Transverse colon (tissue), 4 donors: ENCODE results near the gene MDFI. TPM values are rescaled to one million over a fixed set of nuclear protein-coding genes. Genes with fewer than 3 reads are reported as not detected.
A peak's percentile ranks its signal among the peaks of the same experiment; 100 is the strongest.

ENCODE experiments used
- DNase-seq: peaks from one replicate; pipeline ENCODE4 v3.0.0-alpha.2; 2019
- H3K27ac ChIP-seq, 4 donors: fragments of 200-600 bp; sonication (generic); 2 replicates each; pipeline ENCODE4 v1.5.1; 2016 to 2018; ENCODE audit warnings: inconsistent platforms in 4 of 4
- H3K27me3 ChIP-seq: fragments of 200-600 bp; sonication (generic); 2 replicates; pipeline ENCODE4 v1.5.1; 2017; ENCODE audit warnings: inconsistent platforms
- H3K36me3 ChIP-seq, 4 donors: fragments of 200-600 bp; sonication (generic); 2 replicates each; pipeline ENCODE4 v1.5.1; 2017 to 2019; ENCODE audit warnings: inconsistent platforms in 4 of 4
- H3K4me1 ChIP-seq, 4 donors: fragments of 200-600 bp; sonication (generic); 2 replicates each; pipeline ENCODE4 v1.5.1; 2017 to 2020; ENCODE audit warnings: inconsistent platforms in 4 of 4
- H3K4me3 ChIP-seq, 4 donors: fragments of 200-600 bp; sonication (generic); 1 replicate in 1 of 4; 2 replicates in 3 of 4; pipeline versions ENCODE4 v1.5.1 to v1.6.1; 2017 to 2019; ENCODE audit warnings: inconsistent platforms in 4 of 4
- H3K9me3 ChIP-seq, 2 donors: fragments of 200-600 bp; sonication (generic); 2 replicates each; pipeline ENCODE4 v1.5.1; 2017 to 2019; ENCODE audit warnings: inconsistent platforms in 2 of 2
- EP300 ChIP-seq: sonication (generic); formaldehyde crosslinking; IDR thresholded peaks from one replicate; pipeline ENCODE4 v1.6.1; 2017; ENCODE audit warnings: antibody characterized with exemption, low read depth
- POLR2A ChIP-seq: fragments of 450-650 bp; IDR thresholded peaks from one replicate; pipeline ENCODE4 v1.6.1; 2016; ENCODE audit warnings: antibody characterized with exemption, mild to moderate bottlenecking, moderate library complexity
- POLR2AphosphoS5 ChIP-seq, 3 donors: sonication (generic); formaldehyde crosslinking; IDR thresholded peaks; one replicate each; pipeline ENCODE4 v1.6.1; 2016; ENCODE audit warnings: antibody characterized with exemption in 3 of 3
- WGBS, 2 donors: methylation state at CpG; one replicate each; pipeline ENCODE4 v1.1.5; 2018; ENCODE audit warnings: low coverage in 1 of 2; 5-methylcytosine and 5-hydroxymethylcytosine counted together
- in situ Hi-C, 4 donors: fragments of 200-750 bp; cut with MboI; loops; one replicate each; pipeline versions ENCODE4 v1.15.0 to v1.15.1; 2017; ENCODE audit warnings: low sequenced_read_pairs in 3 of 4, low pct_ligation_motif_present in 1 of 4, low pct_unique_long_range_greater_than_20kb in 1 of 4
- intact Hi-C: fragments of 100-400 bp; cut with DNase I; formaldehyde crosslinking; loops from one replicate; pipeline ENCODE4 v1.15.1; 2023; ENCODE audit warnings: low total_unique reads
- total RNA-seq, 4 donors: library from RNA; depleted of rRNA; stranded (reverse); fragments of >200 nt; gene quantifications; one replicate each; pipeline ENCODE4 v1.1.0, GENCODE V29; 2016
- TF ChIP-seq, protein P1 (sequence below), 5 experiments: fragments of 200-600 bp in 3 of 5; fragments of 450-650 bp in 2 of 5; sonication (generic) in 3 of 5; IDR thresholded peaks; 1 replicate in 2 of 5; 2 replicates in 3 of 5; pipeline ENCODE4 v1.5.1; 2016 to 2017; ENCODE audit warnings: antibody characterized with exemption in 5 of 5, inconsistent platforms in 3 of 5, mild to moderate bottlenecking in 2 of 5, moderate library complexity in 1 of 5

MDFI gene
- total RNA-seq, 4 donors from 2014 or later: 2.1 to 2.2 TPM; not detected in 2

DNA sequence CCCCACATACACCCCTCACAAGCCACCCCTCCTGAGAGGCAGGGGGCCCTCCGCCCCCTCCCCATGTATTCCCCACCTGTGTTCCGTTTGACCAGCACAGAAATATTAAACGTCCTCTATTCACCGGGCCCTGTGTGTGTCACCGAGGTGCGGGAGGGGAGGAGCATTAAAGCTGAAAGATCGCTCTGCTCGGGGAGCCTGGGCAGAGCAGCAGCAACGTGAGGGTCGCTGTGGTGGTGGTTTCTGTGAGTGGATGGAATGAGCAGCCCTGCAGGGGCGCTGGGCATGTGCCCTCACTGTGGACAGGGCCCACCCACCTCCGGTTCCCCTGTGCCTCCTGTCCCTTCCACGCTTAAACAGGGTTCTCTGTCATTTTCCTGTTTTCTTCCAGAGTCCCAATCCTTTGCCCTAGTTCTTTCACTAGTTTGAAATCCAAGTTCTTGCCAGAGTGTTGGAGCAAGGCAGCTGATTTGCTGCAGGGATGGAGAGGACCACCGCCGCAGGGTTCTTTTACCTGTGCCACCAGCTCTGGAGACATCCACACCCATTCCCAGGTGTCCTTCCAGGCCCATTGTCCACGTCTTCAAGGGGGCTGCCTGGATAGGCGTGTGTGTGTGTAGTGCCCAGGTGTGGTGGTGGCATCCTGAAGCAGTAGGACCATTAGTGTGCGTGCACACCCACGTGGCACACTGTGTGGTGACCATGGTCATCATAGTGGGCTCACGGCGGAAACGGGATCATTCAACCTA, 37.6 kb upstream of the MDFI start:
- Histone ChIP-seq H3K36me3 (peaks cover 0 to 5% (median 0%) of the 10 kb centered on the region in 4 donors), H3K27me3 (no peaks in the 10 kb centered on the region), H3K4me3 (no peak overlapping the region), H3K4me1 (peaks cover 16 to 20% (median 18%) of the 10 kb centered on the region in 4 donors), H3K27ac (no peak overlapping the region), H3K9me3 (no peaks in the 10 kb centered on the region)
- in situ Hi-C loops: loop anchor here in 2 of 4 donors (5.0 to 10.0 kb wide), 2 partner anchors 84 to 87 kb away; no protein-coding TSS in a partner anchor
- intact Hi-C loops: loop anchor here (5.0 kb wide), 1 partner anchor 233 kb away; no protein-coding TSS in a partner anchor
- 85% methylated on average over 22 of the region's 22 CpGs; no CpG with 5 or more reads in 1 of the 2 donors for WGBS, 2 donors
- TF ChIP-seq POLR2A: no peak
- no peak for TF ChIP-seq EP300
- no peak for TF ChIP-seq POLR2AphosphoS5 (IDR thresholded peaks at IDR 0.05)
- TF ChIP-seq, protein P1, sequence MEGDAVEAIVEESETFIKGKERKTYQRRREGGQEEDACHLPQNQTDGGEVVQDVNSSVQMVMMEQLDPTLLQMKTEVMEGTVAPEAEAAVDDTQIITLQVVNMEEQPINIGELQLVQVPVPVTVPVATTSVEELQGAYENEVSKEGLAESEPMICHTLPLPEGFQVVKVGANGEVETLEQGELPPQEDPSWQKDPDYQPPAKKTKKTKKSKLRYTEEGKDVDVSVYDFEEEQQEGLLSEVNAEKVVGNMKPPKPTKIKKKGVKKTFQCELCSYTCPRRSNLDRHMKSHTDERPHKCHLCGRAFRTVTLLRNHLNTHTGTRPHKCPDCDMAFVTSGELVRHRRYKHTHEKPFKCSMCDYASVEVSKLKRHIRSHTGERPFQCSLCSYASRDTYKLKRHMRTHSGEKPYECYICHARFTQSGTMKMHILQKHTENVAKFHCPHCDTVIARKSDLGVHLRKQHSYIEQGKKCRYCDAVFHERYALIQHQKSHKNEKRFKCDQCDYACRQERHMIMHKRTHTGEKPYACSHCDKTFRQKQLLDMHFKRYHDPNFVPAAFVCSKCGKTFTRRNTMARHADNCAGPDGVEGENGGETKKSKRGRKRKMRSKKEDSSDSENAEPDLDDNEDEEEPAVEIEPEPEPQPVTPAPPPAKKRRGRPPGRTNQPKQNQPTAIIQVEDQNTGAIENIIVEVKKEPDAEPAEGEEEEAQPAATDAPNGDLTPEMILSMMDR (IDR thresholded peaks at IDR 0.05): no peak
- no peak for DNase-seq

DNA sequence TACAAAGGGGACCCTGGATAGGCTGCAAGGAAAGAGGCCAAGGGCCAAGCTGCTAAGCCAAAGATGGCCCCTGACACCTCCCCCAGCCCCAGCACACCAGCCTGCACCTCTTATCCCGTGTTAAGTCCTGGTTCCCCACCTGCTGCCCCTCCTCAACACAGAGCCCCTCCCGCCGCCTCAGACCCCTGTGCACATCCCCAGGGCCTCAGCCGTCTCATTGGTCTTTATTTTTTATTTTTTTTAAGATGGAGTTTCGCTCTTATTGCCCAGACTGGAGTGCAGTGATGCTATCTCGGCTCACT, 37.1 kb upstream of the MDFI start:
- WGBS, 2 donors: 93 to 100% methylated on average over 2 to 6 of the region's 6 CpGs
- H3K27ac ChIP-seq: peak overlapping the region in 2 of 4 donors; percentile 60 to 75
- no peak overlapping the region for H3K4me3 ChIP-seq
- peaks cover 0 to 5% (median 0%) of the 10 kb centered on the region in 4 donors for H3K36me3 ChIP-seq
- peaks cover 16 to 20% (median 18%) of the 10 kb centered on the region in 4 donors for H3K4me1 ChIP-seq
- H3K27me3 ChIP-seq: no peaks in the 10 kb centered on the region
- no peaks in the 10 kb centered on the region for H3K9me3 ChIP-seq
- in situ Hi-C loops (loop anchor here in 2 of 4 donors (5.0 to 10.0 kb wide), 2 partner anchors 84 to 86 kb away; no protein-coding TSS in a partner anchor), intact Hi-C loops (loop anchor here (5.0 kb wide), 1 partner anchor 234 kb away; no protein-coding TSS in a partner anchor)
- no peak for DNase-seq
- TF ChIP-seq POLR2AphosphoS5 (IDR thresholded peaks at IDR 0.05): no peak
- TF ChIP-seq POLR2A: no peak
- no peak for TF ChIP-seq EP300
- TF ChIP-seq, protein P1 (IDR thresholded peaks at IDR 0.05): no peak

DNA sequence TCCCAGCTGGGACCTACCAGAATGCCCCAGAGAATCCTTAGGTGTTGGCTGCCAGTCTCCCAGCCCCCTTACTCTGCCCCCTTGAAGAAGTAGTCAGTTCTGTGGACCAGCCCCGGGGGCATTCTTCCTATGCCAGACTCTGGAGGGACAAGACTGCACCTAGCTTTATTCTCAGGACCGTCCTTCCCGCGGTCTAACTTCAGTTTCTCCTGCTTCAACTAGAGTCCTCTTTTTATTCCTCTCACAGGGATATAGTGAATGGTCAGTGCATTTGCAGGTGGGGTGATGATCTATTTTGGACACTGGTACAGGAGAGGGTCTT, 35.9 kb upstream of the MDFI start:
- no peaks in the 10 kb centered on the region for H3K27me3 ChIP-seq
- H3K27ac ChIP-seq: peak overlapping the region in 3 of 4 donors; percentile 49 to 75 (median 60)
- intact Hi-C loops: loop anchor here (5.0 kb wide), 1 partner anchor 235 kb away; no protein-coding TSS in a partner anchor
- no peak for DNase-seq
- H3K4me3 ChIP-seq: no peak overlapping the region
- in situ Hi-C loops: loop anchor here in 2 of 4 donors (5.0 to 10.0 kb wide), 2 partner anchors 82 to 85 kb away; no protein-coding TSS in a partner anchor
- H3K4me1 ChIP-seq: peaks cover 16 to 20% (median 18%) of the 10 kb centered on the region in 4 donors
- H3K36me3 ChIP-seq: no peaks in the 10 kb centered on the region
- H3K9me3 ChIP-seq: no peaks in the 10 kb centered on the region
- TF ChIP-seq, protein P1 (IDR thresholded peaks at IDR 0.05): no peak
- TF ChIP-seq POLR2A (no peak), POLR2AphosphoS5 (IDR thresholded peaks at IDR 0.05) (no peak), EP300 (no peak)
- WGBS, 2 donors: 43 to 47% methylated on average over 3 to 4 of the region's 4 CpGs

DNA sequence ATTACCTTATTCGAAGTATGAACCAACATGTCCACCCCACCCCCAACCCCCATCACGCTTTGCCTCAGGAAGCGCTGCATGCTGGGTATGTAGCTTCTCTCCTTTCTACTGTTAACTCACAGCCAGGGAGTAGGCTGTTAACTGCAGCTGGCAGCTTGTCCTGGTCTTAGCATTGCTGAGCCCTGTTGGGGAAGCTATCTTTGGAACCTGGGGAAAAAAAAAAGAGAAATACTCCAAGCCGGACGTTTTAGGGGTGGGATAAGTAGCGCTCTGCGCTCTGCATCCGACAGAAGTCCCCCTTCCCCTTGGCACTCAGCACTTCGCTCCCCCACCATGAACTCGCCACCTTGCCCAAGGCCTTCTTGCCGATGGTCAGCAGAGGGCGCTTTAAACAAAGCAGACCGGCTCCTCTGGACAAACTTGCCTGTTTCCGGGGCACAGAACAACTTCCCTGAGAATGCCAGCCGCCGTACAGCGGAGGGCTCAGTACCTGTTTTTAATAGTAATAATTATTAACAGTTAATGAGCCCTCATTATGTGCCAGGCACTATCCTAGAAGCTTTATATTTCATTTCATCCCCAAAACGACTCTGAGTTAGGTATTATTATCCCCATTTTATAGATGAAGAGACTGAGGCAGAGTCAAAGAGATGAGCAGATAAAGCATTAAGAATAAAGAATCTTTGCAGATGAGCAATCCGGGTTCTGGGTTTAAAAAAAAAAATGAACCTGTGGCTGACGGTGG, 35.2 kb upstream of the MDFI start:
- Histone ChIP-seq H3K27me3 (no peaks in the 10 kb centered on the region), H3K4me1 (peaks cover 16 to 20% (median 18%) of the 10 kb centered on the region in 4 donors), H3K27ac (peak overlapping the region in 3 of 4 donors; percentile 49 to 75 (median 60)), H3K36me3 (no peaks in the 10 kb centered on the region), H3K9me3 (no peaks in the 10 kb centered on the region), H3K4me3 (peak overlapping the region in 1 of 4 donors; percentile 25)
- in situ Hi-C loops: loop anchor here in 2 of 4 donors (5.0 to 10.0 kb wide), 2 partner anchors 82 to 84 kb away; no protein-coding TSS in a partner anchor
- WGBS, 2 donors: 4 to 5% methylated on average over 17 to 20 of the region's 20 CpGs
- intact Hi-C loops: loop anchor here (1.0 to 5.0 kb wide), 2 partner anchors 80 to 236 kb away; no protein-coding TSS in a partner anchor
- TF ChIP-seq POLR2AphosphoS5 (IDR thresholded peaks at IDR 0.05): no peak
- TF ChIP-seq, protein P1 (IDR thresholded peaks at IDR 0.05): peak; percentile 86 to 92 (median 88)
- peak; percentile 84 for DNase-seq
